Natural killer cell (primary cell): ENCODE results near the gene DOC2B. TPM values are rescaled to one million over a fixed set of nuclear protein-coding genes. Genes with fewer than 3 reads are reported as not detected.
"Not testable (repeated sequence)": the region's sequence is repeated elsewhere in the genome, so short reads cannot be mapped to it uniquely, and the experiment has no call there.

Experiments
- ATAC-seq, 3 donors: fragments of 150-1000 bp in 2 of 3; fragments of 200-7000 bp in 1 of 3; cut with Tn5 transposase; 1 replicate in 1 of 3; 2 replicates in 2 of 3; pipeline ENCODE4 v1.10.0; 2021; ENCODE audit warnings: mild to moderate bottlenecking in 2 of 3, moderate library complexity in 2 of 3
- DNase-seq, 2 donors: peaks; one replicate each; pipeline versions ENCODE4 v3.0.0 to v3.0.0-alpha.2; 2013 to 2021; ENCODE audit warnings: mixed read lengths in 1 of 2
- H3K27ac ChIP-seq: one replicate; pipeline ENCODE4 v1.5.1; 2013; ENCODE audit warnings: mild to moderate bottlenecking, low read length
- H3K27me3 ChIP-seq: one replicate; pipeline ENCODE4 v1.6.1; 2013; ENCODE audit warnings: low read length; ENCODE audit not compliant: control insufficient read depth, insufficient read depth
- H3K36me3 ChIP-seq: one replicate; pipeline ENCODE4 v1.6.1; 2013; ENCODE audit warnings: low read length; ENCODE audit not compliant: control insufficient read depth, insufficient read depth
- H3K4me1 ChIP-seq: one replicate; pipeline ENCODE4 v1.6.1; 2013; ENCODE audit warnings: low read length; ENCODE audit not compliant: control insufficient read depth, insufficient read depth
- H3K4me3 ChIP-seq: one replicate; pipeline ENCODE4 v1.5.1; 2013; ENCODE audit warnings: low read length
- H3K9me3 ChIP-seq: one replicate; pipeline ENCODE4 v1.6.1; 2013; ENCODE audit warnings: low read length; ENCODE audit not compliant: control insufficient read depth, insufficient read depth
- H3K27ac Mint-ChIP-seq, 2 donors: one replicate each; pipeline ENCODE4 v1.8.0; 2022; ENCODE audit warnings: mild to moderate bottlenecking in 2 of 2, mixed read lengths in 2 of 2, moderate library complexity in 1 of 2
- H3K27me3 Mint-ChIP-seq, 2 donors: one replicate each; pipeline ENCODE4 v1.8.0; 2022; ENCODE audit warnings: low read depth in 2 of 2, mixed read lengths in 2 of 2
- H3K36me3 Mint-ChIP-seq: one replicate; pipeline ENCODE4 v1.8.0; 2022; ENCODE audit warnings: mixed read lengths
- H3K4me1 Mint-ChIP-seq, 2 donors: one replicate each; pipeline ENCODE4 v1.8.0; 2022; ENCODE audit warnings: mixed read lengths in 2 of 2
- H3K4me3 Mint-ChIP-seq: one replicate; pipeline ENCODE4 v1.8.0; 2022; ENCODE audit warnings: mild to moderate bottlenecking, moderate library complexity, mixed read lengths
- H3K9me3 Mint-ChIP-seq, 2 donors: one replicate each; pipeline ENCODE4 v1.8.0; 2022; ENCODE audit warnings: mixed read lengths in 2 of 2
- WGBS: methylation state at CpG from one replicate; pipeline ENCODE4 v1.1.7; 2013; ENCODE audit warnings: missing lambda C conversion rate; ENCODE audit not compliant: insufficient coverage; 5-methylcytosine and 5-hydroxymethylcytosine counted together
- intact Hi-C: fragments of 100-400 bp; cut with micrococcal nuclease; formaldehyde crosslinking; loops from one replicate; pipeline ENCODE4 v1.14.2; 2022
- total RNA-seq, 4 donors: library from RNA; stranded (reverse); fragments of 120-200 nt in 1 of 4; gene quantifications; one replicate each; pipeline versions ENCODE4 v1.2.3 to v1.2.4, GENCODE V29; 2013 to 2022
- TF ChIP-seq, protein P1 (sequence below): fragments of 200-600 bp; IDR thresholded peaks from one replicate; pipeline ENCODE4 v1.8.0; 2022; ENCODE audit warnings: antibody characterized with exemption

Gene DOC2B
- total RNA-seq, 3 donors from 2014 or later (not counting 1 experiment from before 2014, with no cell fraction given), result 0.07 to 0.20 TPM; not detected in 1

DNA sequence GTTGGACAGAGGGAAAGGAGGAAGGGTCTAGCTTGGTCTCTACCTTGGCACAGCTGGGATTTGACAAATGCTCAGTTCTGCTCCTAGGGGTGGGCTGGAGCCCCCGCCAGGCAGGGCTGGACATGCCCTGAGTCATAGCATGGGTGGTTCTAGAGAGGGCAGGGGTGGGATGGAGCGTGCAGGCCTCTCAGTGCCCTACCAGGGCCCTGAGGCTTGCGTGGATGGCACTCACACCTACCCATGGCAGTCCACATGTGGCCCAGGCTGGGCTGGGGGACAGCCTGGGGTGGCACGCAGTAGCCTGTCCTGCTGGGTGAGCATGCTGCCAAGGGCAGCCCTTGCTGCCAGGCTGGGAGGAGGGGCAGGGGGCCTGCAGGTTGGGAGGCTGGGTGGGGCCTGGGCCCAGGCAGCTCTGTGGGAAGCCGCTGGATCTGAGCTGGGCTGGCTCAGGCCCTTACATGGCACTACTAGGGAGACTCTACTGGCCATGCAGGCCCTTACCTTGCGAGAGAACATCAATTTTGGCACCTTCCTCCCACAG is 11.2 kb downstream of the DOC2B start:
- H3K4me3 ChIP-seq, result no peak overlapping the region
- H3K27ac Mint-ChIP-seq, result no peak overlapping the region
- TF ChIP-seq, protein P1, sequence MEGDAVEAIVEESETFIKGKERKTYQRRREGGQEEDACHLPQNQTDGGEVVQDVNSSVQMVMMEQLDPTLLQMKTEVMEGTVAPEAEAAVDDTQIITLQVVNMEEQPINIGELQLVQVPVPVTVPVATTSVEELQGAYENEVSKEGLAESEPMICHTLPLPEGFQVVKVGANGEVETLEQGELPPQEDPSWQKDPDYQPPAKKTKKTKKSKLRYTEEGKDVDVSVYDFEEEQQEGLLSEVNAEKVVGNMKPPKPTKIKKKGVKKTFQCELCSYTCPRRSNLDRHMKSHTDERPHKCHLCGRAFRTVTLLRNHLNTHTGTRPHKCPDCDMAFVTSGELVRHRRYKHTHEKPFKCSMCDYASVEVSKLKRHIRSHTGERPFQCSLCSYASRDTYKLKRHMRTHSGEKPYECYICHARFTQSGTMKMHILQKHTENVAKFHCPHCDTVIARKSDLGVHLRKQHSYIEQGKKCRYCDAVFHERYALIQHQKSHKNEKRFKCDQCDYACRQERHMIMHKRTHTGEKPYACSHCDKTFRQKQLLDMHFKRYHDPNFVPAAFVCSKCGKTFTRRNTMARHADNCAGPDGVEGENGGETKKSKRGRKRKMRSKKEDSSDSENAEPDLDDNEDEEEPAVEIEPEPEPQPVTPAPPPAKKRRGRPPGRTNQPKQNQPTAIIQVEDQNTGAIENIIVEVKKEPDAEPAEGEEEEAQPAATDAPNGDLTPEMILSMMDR, result no peak
- no peaks in the 10 kb centered on the region for H3K36me3 ChIP-seq
- H3K9me3 Mint-ChIP-seq, result no peaks in the 10 kb centered on the region
- H3K4me1 Mint-ChIP-seq, result peaks cover 0 to 7% of the 10 kb centered on the region in 2 donors
- WGBS, result 87% methylated on average over 6 of the region's 6 CpGs
- no peak overlapping the region for H3K27ac ChIP-seq
- no peaks in the 10 kb centered on the region for H3K4me1 ChIP-seq
- no peaks in the 10 kb centered on the region for H3K27me3 Mint-ChIP-seq
- H3K27me3 ChIP-seq, result no peaks in the 10 kb centered on the region
- no peaks in the 10 kb centered on the region for H3K36me3 Mint-ChIP-seq
- no peaks in the 10 kb centered on the region for H3K9me3 ChIP-seq
- DNase-seq, result no peak
- H3K4me3 Mint-ChIP-seq, result no peak overlapping the region
- intact Hi-C loops, result no loop called here
- no peak for ATAC-seq

DNA sequence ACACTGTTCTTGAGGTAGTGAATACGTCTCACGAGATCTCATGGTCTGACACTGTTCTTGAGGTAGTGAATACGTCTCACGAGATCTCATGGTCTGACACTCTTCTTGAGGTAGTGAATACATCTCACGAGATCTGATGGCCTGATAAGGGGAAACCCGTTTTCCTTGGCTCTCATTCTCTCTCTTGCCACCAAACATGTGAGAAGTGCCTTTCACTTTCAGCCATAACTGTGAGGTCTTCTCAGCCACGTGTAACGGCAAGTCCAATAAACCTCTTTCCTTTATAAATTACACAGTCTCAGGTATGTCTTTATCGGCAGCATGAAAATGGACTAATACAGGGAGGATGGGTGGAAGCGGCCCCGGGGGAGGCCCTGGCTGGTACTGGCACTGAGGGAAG is 12.8 kb downstream of the DOC2B start:
- H3K4me3 ChIP-seq, H3K9me3 ChIP-seq, DNase-seq, H3K36me3 ChIP-seq, ATAC-seq, H3K4me1 ChIP-seq, H3K27me3 Mint-ChIP-seq, H3K27ac ChIP-seq, H3K27me3 ChIP-seq, H3K4me3 Mint-ChIP-seq, intact Hi-C loops, H3K9me3 Mint-ChIP-seq, H3K27ac Mint-ChIP-seq, H3K4me1 Mint-ChIP-seq, H3K36me3 Mint-ChIP-seq: not testable (repeated sequence)
- 61% methylated on average over 7 of the region's 11 CpGs for WGBS

DNA sequence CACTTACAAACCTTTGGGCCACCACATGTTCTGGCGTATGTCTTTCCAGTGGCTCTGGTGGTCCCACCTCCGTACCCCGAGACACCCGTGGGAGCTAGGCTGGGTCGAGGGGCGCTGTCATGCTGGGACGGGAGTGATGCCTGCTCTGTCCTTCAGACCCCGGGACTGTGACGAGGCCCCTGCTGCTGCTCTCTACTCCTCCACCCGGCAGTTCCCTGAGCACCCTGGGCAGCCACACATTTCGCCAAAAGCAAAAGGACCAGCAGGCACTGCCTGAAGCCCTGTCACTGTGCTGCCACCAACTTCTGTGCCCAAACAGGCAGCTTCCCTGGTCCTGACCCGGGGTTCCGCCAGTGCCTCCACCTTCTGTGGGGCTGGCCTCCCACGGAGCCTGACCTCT is 15.5 kb downstream of the DOC2B start:
- Histone ChIP-seq H3K4me3 (no peak overlapping the region), H3K9me3 (no peaks in the 10 kb centered on the region), H3K4me1 (no peaks in the 10 kb centered on the region), H3K27me3 (no peaks in the 10 kb centered on the region), H3K27ac (no peak overlapping the region), H3K36me3 (no peaks in the 10 kb centered on the region)
- Mint-ChIP-seq H3K27me3 (no peaks in the 10 kb centered on the region), H3K27ac (no peak overlapping the region), H3K4me1 (peaks cover 0 to 7% of the 10 kb centered on the region in 2 donors), H3K36me3 (no peaks in the 10 kb centered on the region), H3K4me3 (no peak overlapping the region), H3K9me3 (no peaks in the 10 kb centered on the region)
- ATAC-seq, result no peak
- WGBS, result 89% methylated on average over 14 of the region's 14 CpGs
- intact Hi-C loops, result no loop called here
- DNase-seq, result no peak
- TF ChIP-seq, protein P1, result no peak

DNA sequence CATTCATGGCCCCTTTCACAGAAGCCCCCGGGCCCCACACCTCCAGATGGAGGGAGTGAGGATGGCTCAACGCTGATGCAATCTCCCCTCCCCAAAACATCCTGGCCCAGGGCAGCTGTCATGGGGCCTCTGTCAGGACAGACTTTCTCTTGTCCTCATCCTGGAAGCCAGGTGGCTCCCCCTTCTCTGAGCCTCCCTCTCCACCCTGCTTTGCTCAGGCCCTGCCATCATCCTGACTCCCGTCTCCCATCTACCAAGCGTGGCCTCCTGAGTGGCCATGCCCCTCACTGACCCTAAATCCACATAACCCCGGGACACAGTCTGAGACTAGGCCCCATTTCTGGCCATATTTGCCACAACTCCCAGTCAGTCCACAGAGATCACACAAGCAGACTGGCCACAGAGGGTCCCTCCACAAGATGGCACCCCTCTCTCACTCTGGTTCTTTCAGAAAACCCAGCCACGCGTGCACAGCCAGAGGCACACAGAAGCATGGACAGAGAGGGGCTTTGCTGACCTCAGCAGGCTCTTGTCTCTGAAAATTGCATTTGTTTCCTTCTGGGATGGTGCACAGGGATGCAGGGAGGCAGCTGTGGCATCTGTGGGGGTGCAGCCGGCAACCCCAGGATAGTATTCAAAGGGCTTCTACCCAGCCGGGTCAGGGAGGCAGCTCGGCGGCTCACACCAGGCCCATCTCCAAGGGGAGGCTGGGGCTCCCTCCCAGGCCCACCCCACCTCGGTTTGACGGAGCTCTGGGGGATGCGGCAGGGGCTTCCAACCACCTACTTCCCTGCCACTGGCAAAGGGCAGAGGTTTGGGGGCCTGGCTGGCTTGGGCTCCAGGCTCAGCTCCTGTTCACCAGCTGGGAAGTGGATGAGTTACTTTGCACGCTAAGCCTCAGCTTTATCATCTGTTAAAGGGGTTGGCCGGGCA is 16.9 kb downstream of the DOC2B start:
- 73% methylated on average over 16 of the region's 16 CpGs for WGBS
- H3K36me3 Mint-ChIP-seq, result no peaks in the 10 kb centered on the region
- TF ChIP-seq, protein P1, result no peak
- Histone ChIP-seq H3K27ac (no peak overlapping the region), H3K4me1 (no peaks in the 10 kb centered on the region), H3K4me3 (no peak overlapping the region), H3K9me3 (no peaks in the 10 kb centered on the region), H3K27me3 (no peaks in the 10 kb centered on the region), H3K36me3 (no peaks in the 10 kb centered on the region)
- no peak for ATAC-seq
- intact Hi-C loops, result no loop called here
- H3K4me1 Mint-ChIP-seq, result peaks cover 0 to 7% of the 10 kb centered on the region in 2 donors
- peak in 1 of 2 donors; percentile 63 for DNase-seq
- no peaks in the 10 kb centered on the region for H3K27me3 Mint-ChIP-seq
- no peak overlapping the region for H3K27ac Mint-ChIP-seq
- H3K9me3 Mint-ChIP-seq, result no peaks in the 10 kb centered on the region
- H3K4me3 Mint-ChIP-seq, result no peak overlapping the region
